GM12865 (cell line): ENCODE data around the gene ATXN1.

Experiments used
- DNase-seq: peaks from one replicate; pipeline ENCODE4 v3.0.0; 2010; ENCODE audit warnings: low read depth
- H3K4me3 ChIP-seq: 2 replicates; pipeline ENCODE4 v1.5.1; 2011; ENCODE audit warnings: mild to moderate bottlenecking, low read depth, low read length, control low read depth
- CTCF ChIP-seq: IDR thresholded peaks from 2 replicates; pipeline ENCODE4 v1.5.1; 2011; ENCODE audit warnings: low read length, control low read depth, low read depth, inconsistent platforms; ENCODE audit not compliant: insufficient read depth; ENCODE audit errors: missing control alignments

The ATXN1 gene

GRCh38 chr6:16352258-16352635 lies 409.0 kb downstream of the ATXN1 start:
- no peak overlapping the region for H3K4me3 ChIP-seq
- TF ChIP-seq CTCF, result no peak
- no peak for DNase-seq

- DNase-seq, result no peak
- H3K4me3 ChIP-seq, result no peak overlapping the region
- TF ChIP-seq CTCF, result no peak
Observed at GRCh38 chr6:16349544-16349943, 411.7 kb downstream of the ATXN1 start.

- no peak for DNase-seq
- no peak overlapping the region for H3K4me3 ChIP-seq
- TF ChIP-seq CTCF, result no peak
Observed at GRCh38 chr6:16346831-16347230, 414.4 kb downstream of the ATXN1 start.

GRCh38 chr6:16345449-16346330 lies 415.6 kb downstream of the ATXN1 start:
- no peak for TF ChIP-seq CTCF
- H3K4me3 ChIP-seq, result no peak overlapping the region
- no peak for DNase-seq

- no peak for DNase-seq
- no peak for TF ChIP-seq CTCF
- no peak overlapping the region for H3K4me3 ChIP-seq
Observed at GRCh38 chr6:16344756-16345155, 416.5 kb downstream of the ATXN1 start.

- TF ChIP-seq CTCF, result no peak
- DNase-seq, result no peak
- no peak overlapping the region for H3K4me3 ChIP-seq
Observed at GRCh38 chr6:16343593-16343992, 417.7 kb downstream of the ATXN1 start.

- no peak for TF ChIP-seq CTCF
- no peak for DNase-seq
- H3K4me3 ChIP-seq, result no peak overlapping the region
Observed at GRCh38 chr6:16339265-16339587, 422.0 kb downstream of the ATXN1 start.
